NCI-H526 treated with DMSO at 0.1 percent for 48 hours (cell line): ENCODE results near the gene PYDC1.
"Not testable (repeated sequence)": the region's sequence is repeated elsewhere in the genome, so short reads cannot be mapped to it uniquely, and the experiment has no call there.

Experiments
- DNase-seq: peaks from one replicate; lab custom pipeline; 2025; lab: John Stamatoyannopoulos, UW

The PYDC1 gene

GRCh38 chr16:31221357-31222160, 4.6 kb upstream of the PYDC1 start:
- no peak for DNase-seq

- no peak for DNase-seq
Observed at GRCh38 chr16:31219154-31219741, 2.3 kb upstream of the PYDC1 start.

GRCh38 chr16:31217136-31217530, 198 bp upstream of the PYDC1 start:
- no peak for DNase-seq

- peak; percentile 9 for DNase-seq
Observed at GRCh38 chr16:31215287-31216162, 1.4 kb downstream of the PYDC1 start.

- no peak for DNase-seq
Observed at GRCh38 chr16:31214708-31215286, 2.1 kb downstream of the PYDC1 start.

- no peak for DNase-seq
Observed at GRCh38 chr16:31213877-31214707, 2.8 kb downstream of the PYDC1 start, which contains the start of gene TRIM72. TSS of gene TRIM72 (plus strand) at chr16:31214119. CDS start at chr16:31214739, 620 bp downstream.

GRCh38 chr16:31213342-31213741, 3.6 kb downstream of the PYDC1 start:
- no peak for DNase-seq

GRCh38 chr16:31206776-31207175, 10.2 kb downstream of the PYDC1 start:
- DNase-seq = no peak

- no peak for DNase-seq
Observed at GRCh38 chr16:31204871-31205666, 11.9 kb downstream of the PYDC1 start.

GRCh38 chr16:31202414-31203375, 14.2 kb downstream of the PYDC1 start, which contains the start of gene PYCARD:
TSS of gene PYCARD (minus strand) at chr16:31202760. CDS start at chr16:31202690, 70 bp downstream.
- DNase-seq = no peak

- DNase-seq = no peak
Observed at GRCh38 chr16:31201582-31202413, 15.1 kb downstream of the PYDC1 start.

- DNase-seq = no peak
Observed at GRCh38 chr16:31200821-31201568, 15.9 kb downstream of the PYDC1 start.

GRCh38 chr16:31200111-31200510, 16.8 kb downstream of the PYDC1 start:
- not testable (repeated sequence) for DNase-seq

GRCh38 chr16:31199430-31200041, 17.4 kb downstream of the PYDC1 start:
- DNase-seq = no peak

GRCh38 chr16:31198207-31198882, 18.6 kb downstream of the PYDC1 start:
- DNase-seq = no peak

- no peak for DNase-seq
Observed at GRCh38 chr16:31196324-31197088, 20.4 kb downstream of the PYDC1 start.
